Measurements from ENCODE around the gene RASIP1. TPM values are rescaled to one million over a fixed set of nuclear protein-coding genes. Genes with fewer than 3 reads are reported as not detected.

The RASIP1 gene
- total RNA-seq, 1 donor from 2014 or later = 192 TPM

DNA sequence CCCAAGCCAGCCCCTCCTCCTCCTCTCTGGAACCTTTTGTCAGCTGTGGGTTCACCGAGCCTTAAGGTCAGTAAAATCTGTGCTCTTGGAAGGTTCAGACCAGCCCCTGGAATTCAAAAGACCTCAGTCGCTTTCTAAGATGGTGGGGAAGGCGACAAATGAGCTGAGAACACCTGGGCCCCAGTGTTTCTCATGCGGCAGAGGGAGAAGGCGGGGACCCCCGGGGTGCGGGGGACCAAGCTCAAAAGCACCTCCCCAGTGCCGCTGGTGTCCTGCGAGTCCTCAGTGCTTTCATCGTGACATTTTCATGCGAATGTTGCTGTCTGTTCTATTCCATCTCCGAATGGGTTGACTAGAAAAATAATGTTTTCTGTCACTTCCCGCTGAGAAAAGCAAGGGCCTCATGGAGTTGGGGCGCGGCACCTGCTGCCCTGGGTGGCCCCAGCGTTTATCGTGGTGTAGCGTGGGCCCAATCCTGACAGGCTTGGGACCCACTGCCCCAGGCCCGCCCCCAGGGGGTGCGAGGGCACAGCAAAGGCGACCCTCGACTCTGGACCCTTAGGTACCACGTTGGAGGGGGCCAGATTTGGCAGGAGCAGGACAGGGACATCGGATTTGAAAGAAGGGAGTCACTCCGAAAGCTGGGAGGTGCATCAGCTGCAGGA, 66.8 kb downstream of the RASIP1 start:
- Mint-ChIP-seq H3K27ac (ENCODE audit: unreplicated experiment) (no peak overlapping the region), H3K4me3 (ENCODE audit: unreplicated experiment) (no peak overlapping the region), H3K36me3 (ENCODE audit: low read depth, unreplicated experiment) (peaks cover 5% of the 10 kb centered on the region), H3K9me3 (ENCODE audit: unreplicated experiment) (no peaks in the 10 kb centered on the region), H3K4me1 (ENCODE audit: unreplicated experiment) (peaks cover 4% of the 10 kb centered on the region), H3K27me3 (ENCODE audit: unreplicated experiment) (peaks cover 14% of the 10 kb centered on the region)
- no peak for DNase-seq (ENCODE audit: low spot score)
- TF ChIP-seq, protein P1, sequence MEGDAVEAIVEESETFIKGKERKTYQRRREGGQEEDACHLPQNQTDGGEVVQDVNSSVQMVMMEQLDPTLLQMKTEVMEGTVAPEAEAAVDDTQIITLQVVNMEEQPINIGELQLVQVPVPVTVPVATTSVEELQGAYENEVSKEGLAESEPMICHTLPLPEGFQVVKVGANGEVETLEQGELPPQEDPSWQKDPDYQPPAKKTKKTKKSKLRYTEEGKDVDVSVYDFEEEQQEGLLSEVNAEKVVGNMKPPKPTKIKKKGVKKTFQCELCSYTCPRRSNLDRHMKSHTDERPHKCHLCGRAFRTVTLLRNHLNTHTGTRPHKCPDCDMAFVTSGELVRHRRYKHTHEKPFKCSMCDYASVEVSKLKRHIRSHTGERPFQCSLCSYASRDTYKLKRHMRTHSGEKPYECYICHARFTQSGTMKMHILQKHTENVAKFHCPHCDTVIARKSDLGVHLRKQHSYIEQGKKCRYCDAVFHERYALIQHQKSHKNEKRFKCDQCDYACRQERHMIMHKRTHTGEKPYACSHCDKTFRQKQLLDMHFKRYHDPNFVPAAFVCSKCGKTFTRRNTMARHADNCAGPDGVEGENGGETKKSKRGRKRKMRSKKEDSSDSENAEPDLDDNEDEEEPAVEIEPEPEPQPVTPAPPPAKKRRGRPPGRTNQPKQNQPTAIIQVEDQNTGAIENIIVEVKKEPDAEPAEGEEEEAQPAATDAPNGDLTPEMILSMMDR (IDR thresholded peaks at IDR 0.05; ENCODE audit: unreplicated experiment) = no peak

DNA sequence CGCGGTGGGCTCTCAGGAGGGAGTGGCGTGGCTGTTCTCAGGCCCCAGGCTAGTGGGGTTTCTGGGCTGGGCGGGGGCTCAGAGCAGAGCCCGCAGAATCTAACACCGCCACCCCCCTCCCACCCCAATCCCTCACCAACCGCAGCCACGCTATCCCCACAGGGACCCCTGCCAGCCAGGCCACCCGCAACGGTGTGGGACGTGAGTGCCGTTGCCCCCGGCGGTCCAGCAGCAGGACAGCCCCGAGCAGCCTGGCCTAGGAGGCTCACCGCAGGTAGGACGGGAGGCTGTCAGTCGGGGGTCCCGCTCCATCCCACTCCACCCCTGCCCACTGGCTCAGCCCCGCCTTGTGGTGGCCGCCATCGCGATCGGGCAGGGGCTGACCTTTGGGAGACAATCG, 67.4 kb downstream of the RASIP1 start, which contains the start of gene NTN5:
NTN5 (minus strand) TSS at position 24 of the 400 bp plus-strand sequence. CDS start 2,031 bp downstream, outside the sequence.
- H3K4me1 Mint-ChIP-seq (ENCODE audit: unreplicated experiment) = peaks cover 4% of the 10 kb centered on the region
- H3K27ac Mint-ChIP-seq (ENCODE audit: unreplicated experiment) = no peak within 1 kb of the TSS
- DNase-seq (ENCODE audit: low spot score) = no peak
- TF ChIP-seq, protein P1 (IDR thresholded peaks at IDR 0.05; ENCODE audit: unreplicated experiment) = no peak
- H3K4me3 Mint-ChIP-seq (ENCODE audit: unreplicated experiment) = no peak within 1 kb of the TSS
- no peaks in the 10 kb centered on the region for H3K9me3 Mint-ChIP-seq (ENCODE audit: unreplicated experiment)
- peaks cover 5% of the 10 kb centered on the region for H3K36me3 Mint-ChIP-seq (ENCODE audit: low read depth, unreplicated experiment)
- H3K27me3 Mint-ChIP-seq (ENCODE audit: unreplicated experiment) = peaks cover 14% of the 10 kb centered on the region

DNA sequence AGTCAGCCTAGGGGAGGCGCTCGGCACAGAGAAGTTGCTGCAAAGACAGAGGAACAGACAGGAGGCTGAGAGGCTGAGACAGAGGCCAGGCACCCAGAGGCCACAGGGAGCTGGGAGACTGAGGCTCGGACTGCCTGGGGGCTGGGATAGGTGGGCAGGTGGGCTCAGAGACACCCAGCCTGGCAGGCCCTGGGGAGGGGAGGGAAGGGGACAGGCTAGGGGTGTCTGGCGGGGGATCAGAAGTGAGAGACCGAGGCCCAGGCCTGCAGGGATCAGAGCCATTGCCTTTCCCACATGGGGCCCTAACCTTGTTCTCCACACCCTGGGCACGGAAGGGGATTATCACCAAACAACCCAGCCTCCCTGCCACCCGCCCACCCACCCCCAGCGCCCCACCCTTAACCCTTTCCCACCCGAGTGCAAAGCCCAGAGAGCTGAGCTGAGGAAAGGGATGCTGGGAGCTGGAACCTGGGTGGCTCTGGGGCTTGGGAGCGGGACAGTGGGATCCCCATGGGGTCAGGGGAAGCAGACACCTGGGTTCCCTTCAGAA, 68.9 kb downstream of the RASIP1 start:
- H3K4me3 Mint-ChIP-seq (ENCODE audit: unreplicated experiment) = no peak overlapping the region
- peaks cover 5% of the 10 kb centered on the region for H3K36me3 Mint-ChIP-seq (ENCODE audit: low read depth, unreplicated experiment)
- H3K9me3 Mint-ChIP-seq (ENCODE audit: unreplicated experiment) = no peaks in the 10 kb centered on the region
- H3K4me1 Mint-ChIP-seq (ENCODE audit: unreplicated experiment) = peaks cover 4% of the 10 kb centered on the region
- H3K27ac Mint-ChIP-seq (ENCODE audit: unreplicated experiment) = no peak overlapping the region
- TF ChIP-seq, protein P1 (IDR thresholded peaks at IDR 0.05; ENCODE audit: unreplicated experiment) = no peak
- no peak for DNase-seq (ENCODE audit: low spot score)
- H3K27me3 Mint-ChIP-seq (ENCODE audit: unreplicated experiment) = peaks cover 14% of the 10 kb centered on the region

DNA sequence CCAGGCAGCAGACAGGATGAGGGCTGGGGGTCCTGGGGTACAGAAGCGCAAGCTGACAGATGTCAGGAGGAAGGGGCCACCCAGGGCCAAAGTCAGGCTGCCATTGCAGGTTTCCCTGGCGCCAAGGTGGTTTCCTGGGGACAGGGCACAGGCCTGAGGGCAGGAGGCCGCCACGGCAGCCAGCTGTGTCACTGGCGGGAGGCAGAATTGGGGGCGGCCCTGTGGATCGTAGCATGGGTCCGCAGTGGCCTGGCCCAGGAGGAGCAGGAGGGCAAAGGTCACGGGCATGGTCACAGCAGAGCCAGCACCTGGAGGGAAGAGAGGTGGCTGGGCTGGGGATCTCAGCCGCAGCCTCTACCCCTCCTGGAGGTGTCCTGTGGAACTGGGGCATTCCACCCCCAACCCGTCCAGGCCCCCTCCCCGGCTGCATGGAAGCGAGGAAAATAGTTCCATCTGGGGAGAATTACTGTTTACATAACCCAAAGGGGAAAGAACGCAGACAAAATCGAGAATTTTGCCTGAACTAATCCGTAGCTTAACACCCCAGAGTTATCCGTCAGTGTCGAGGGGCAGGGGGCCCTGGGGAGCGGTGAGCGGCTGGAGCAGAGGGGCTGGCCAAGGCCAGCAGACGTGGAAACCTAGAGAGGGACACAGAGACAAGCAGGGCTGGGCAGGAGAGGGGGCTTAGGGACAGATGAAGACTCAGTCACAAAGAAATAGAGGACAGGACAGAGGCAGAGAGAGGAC, 69.5 kb downstream of the RASIP1 start:
- H3K36me3 Mint-ChIP-seq (ENCODE audit: low read depth, unreplicated experiment) = peaks cover 5% of the 10 kb centered on the region
- H3K4me1 Mint-ChIP-seq (ENCODE audit: unreplicated experiment) = peaks cover 4% of the 10 kb centered on the region
- DNase-seq (ENCODE audit: low spot score) = no peak
- H3K9me3 Mint-ChIP-seq (ENCODE audit: unreplicated experiment) = no peaks in the 10 kb centered on the region
- TF ChIP-seq, protein P1 (IDR thresholded peaks at IDR 0.05; ENCODE audit: unreplicated experiment) = no peak
- no peak overlapping the region for H3K4me3 Mint-ChIP-seq (ENCODE audit: unreplicated experiment)
- H3K27ac Mint-ChIP-seq (ENCODE audit: unreplicated experiment) = no peak overlapping the region
- H3K27me3 Mint-ChIP-seq (ENCODE audit: unreplicated experiment) = peaks cover 14% of the 10 kb centered on the region

Other genes with a start within 250 kb of the RASIP1 start
- gene LMTK3, start 228.8 kb downstream of the RASIP1 start, total RNA-seq (ENCODE audit: unreplicated experiment) = 3.0 TPM
- 0.62 TPM for gene SULT2B1, start 188.4 kb downstream of the RASIP1 start, total RNA-seq (ENCODE audit: unreplicated experiment)
- not detected for gene SPACA4, start 133.9 kb downstream of the RASIP1 start, total RNA-seq (ENCODE audit: unreplicated experiment)
- 0.64 TPM for gene FAM83E, start 125.5 kb downstream of the RASIP1 start, total RNA-seq (ENCODE audit: unreplicated experiment)
- 1,683 TPM for gene RPL18, start 121.4 kb downstream of the RASIP1 start, total RNA-seq (ENCODE audit: unreplicated experiment)
- 24.7 TPM for gene SPHK2, start 121.1 kb downstream of the RASIP1 start, total RNA-seq (ENCODE audit: unreplicated experiment)
- gene DBP, start 103.2 kb downstream of the RASIP1 start, total RNA-seq (ENCODE audit: unreplicated experiment) = 4.3 TPM
- gene CA11, start 94.4 kb downstream of the RASIP1 start, total RNA-seq (ENCODE audit: unreplicated experiment) = 11.9 TPM
- 0.21 TPM for gene NTN5, start 67.6 kb downstream of the RASIP1 start, total RNA-seq (ENCODE audit: unreplicated experiment)
- gene FUT2, start 44.6 kb downstream of the RASIP1 start, total RNA-seq (ENCODE audit: unreplicated experiment) = 1.5 TPM
- 1.5 TPM for gene MAMSTR, start 20.9 kb downstream of the RASIP1 start, total RNA-seq (ENCODE audit: unreplicated experiment)
- 3.3 TPM for gene IZUMO1, start 6.3 kb upstream of the RASIP1 start, total RNA-seq (ENCODE audit: unreplicated experiment)
- gene FUT1, start 12.0 kb upstream of the RASIP1 start, total RNA-seq (ENCODE audit: unreplicated experiment) = 5.7 TPM
- not detected for gene FGF21, start 14.9 kb upstream of the RASIP1 start, total RNA-seq (ENCODE audit: unreplicated experiment)
- gene BCAT2, start 70.4 kb upstream of the RASIP1 start, total RNA-seq (ENCODE audit: unreplicated experiment) = 35.0 TPM
- gene HSD17B14, start 95.9 kb upstream of the RASIP1 start, total RNA-seq (ENCODE audit: unreplicated experiment) = 65.6 TPM
- gene PLEKHA4, start 128.0 kb upstream of the RASIP1 start, total RNA-seq (ENCODE audit: unreplicated experiment) = 14.1 TPM
- gene PPP1R15A, start 131.8 kb upstream of the RASIP1 start, total RNA-seq (ENCODE audit: unreplicated experiment) = 65.8 TPM
- 4.3 TPM for gene TULP2, start 158.1 kb upstream of the RASIP1 start, total RNA-seq (ENCODE audit: unreplicated experiment)
- 244 TPM for gene NUCB1, start 159.7 kb upstream of the RASIP1 start, total RNA-seq (ENCODE audit: unreplicated experiment)
- gene DHDH, start 193.1 kb upstream of the RASIP1 start, total RNA-seq (ENCODE audit: unreplicated experiment) = 1.0 TPM
- gene BAX, start 214.3 kb upstream of the RASIP1 start, total RNA-seq (ENCODE audit: unreplicated experiment) = 286 TPM
- gene FTL, start 224.7 kb upstream of the RASIP1 start, total RNA-seq (ENCODE audit: unreplicated experiment) = 1,109 TPM

Measured in endothelial cell (in vitro differentiated cells).